Measurements from ENCODE around the gene CRELD2.

Gene CRELD2

GRCh38 chr22:49957826-49958365 lies 39.5 kb downstream of the CRELD2 start:
- TF ChIP-seq CTCF (IDR thresholded peaks at IDR 0.05; ENCODE audit: insufficient read depth, low read depth, low read length, missing control alignments), result no peak
- DNase-seq (ENCODE audit: low read depth), result no peak
- no peak overlapping the region for H3K4me3 ChIP-seq (ENCODE audit: low read length)

GRCh38 chr22:49958366-49958921 lies 40.0 kb downstream of the CRELD2 start:
- no peak overlapping the region for H3K4me3 ChIP-seq (ENCODE audit: low read length)
- TF ChIP-seq CTCF (IDR thresholded peaks at IDR 0.05; ENCODE audit: insufficient read depth, low read depth, low read length, missing control alignments), result no peak
- DNase-seq (ENCODE audit: low read depth), result no peak

GRCh38 chr22:49958931-49959781 lies 40.7 kb downstream of the CRELD2 start:
- TF ChIP-seq CTCF (IDR thresholded peaks at IDR 0.05; ENCODE audit: insufficient read depth, low read depth, low read length, missing control alignments), result no peak
- H3K4me3 ChIP-seq (ENCODE audit: low read length), result peak overlapping the region; percentile 52
- no peak for DNase-seq (ENCODE audit: low read depth)

GRCh38 chr22:49959782-49960158 lies 41.3 kb downstream of the CRELD2 start:
- peak; percentile 48 for DNase-seq (ENCODE audit: low read depth)
- H3K4me3 ChIP-seq (ENCODE audit: low read length), result peak overlapping the region; percentile 52
- no peak for TF ChIP-seq CTCF (IDR thresholded peaks at IDR 0.05; ENCODE audit: insufficient read depth, low read depth, low read length, missing control alignments)

- H3K4me3 ChIP-seq (ENCODE audit: low read length), result peak within 1 kb of the TSS; percentile 80
- DNase-seq (ENCODE audit: low read depth), result peak; percentile 96
- no peak for TF ChIP-seq CTCF (IDR thresholded peaks at IDR 0.05; ENCODE audit: insufficient read depth, low read depth, low read length, missing control alignments)
Measured at GRCh38 chr22:49960159-49961004, 41.9 kb downstream of the CRELD2 start, which contains the start of gene PIM3. Gene PIM3 (plus strand): TSS chr22:49960772. CDS start chr22:49960948, 176 bp downstream.

GRCh38 chr22:49961005-49961600 lies 42.7 kb downstream of the CRELD2 start:
- DNase-seq (ENCODE audit: low read depth), result peak; percentile 81
- H3K4me3 ChIP-seq (ENCODE audit: low read length), result peak overlapping the region; percentile 80
- TF ChIP-seq CTCF (IDR thresholded peaks at IDR 0.05; ENCODE audit: insufficient read depth, low read depth, low read length, missing control alignments), result no peak
